HG02678 (cell line): ENCODE measurements around the gene LENG1.
"Not testable (repeated sequence)": the region's sequence is repeated elsewhere in the genome, so short reads cannot be mapped to it uniquely, and the experiment has no call there.

ENCODE experiments used
- ATAC-seq: cut with Tn5 transposase; IDR thresholded peaks from one replicate; pipeline ENCODE4 v1.9.1; 2021; ENCODE audit warnings: mild to moderate bottlenecking, moderate library complexity; ENCODE audit not compliant: unreplicated experiment

Gene LENG1

DNA sequence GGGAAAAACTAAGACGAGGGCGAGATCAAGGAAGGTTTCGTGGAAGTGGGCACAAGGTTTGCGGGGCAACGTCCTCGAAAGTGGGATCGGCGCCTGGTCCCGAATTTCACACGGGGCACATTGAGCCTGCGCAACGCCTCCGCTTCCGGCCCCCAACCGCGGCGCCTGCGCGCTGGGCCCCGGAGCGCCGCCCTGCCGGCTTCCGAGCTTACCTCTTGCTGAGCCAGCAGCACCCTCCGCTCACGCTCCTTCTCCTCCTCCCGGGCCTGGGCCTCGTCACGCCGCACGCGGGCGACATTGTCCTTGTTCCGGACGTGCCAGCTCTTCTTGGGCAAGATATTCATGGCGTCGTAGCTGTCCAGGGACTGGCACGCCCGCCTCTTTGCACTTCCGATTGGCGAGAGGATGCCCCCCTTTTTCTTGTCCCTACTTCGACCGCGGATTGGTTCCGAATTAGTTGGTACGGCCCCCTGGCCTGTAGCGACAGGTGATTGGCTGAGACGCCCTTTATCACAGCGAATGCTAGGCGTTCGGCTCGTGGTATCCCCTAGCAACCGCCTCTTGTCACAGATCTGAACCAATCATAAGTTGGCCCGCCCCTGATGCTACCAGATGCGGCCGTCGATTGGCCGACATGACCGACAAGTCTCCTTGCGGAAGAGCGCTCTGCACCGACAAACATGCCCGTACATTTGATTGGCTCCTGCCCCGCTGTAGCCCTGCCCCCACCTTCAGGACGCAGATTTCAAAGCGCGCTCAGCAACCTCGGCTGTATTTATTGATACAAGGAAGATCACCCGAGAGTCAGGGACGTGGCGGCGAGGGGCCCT lies at the start of gene LENG1:
Gene LENG1 (minus strand): TSS at position 370 of the 830 bp plus-strand sequence. CDS start 26 bp downstream, at position 344.
- peak; percentile 91 for ATAC-seq

- no peak for ATAC-seq
Observed at GRCh38 chr19:54208784-54209057, 49.2 kb upstream of the LENG1 start.

- ATAC-seq: peak; percentile 48
Observed at GRCh38 chr19:54207983-54208783, 48.7 kb upstream of the LENG1 start.

GRCh38 chr19:54207676-54207982 lies 48.1 kb upstream of the LENG1 start:
- no peak for ATAC-seq

DNA sequence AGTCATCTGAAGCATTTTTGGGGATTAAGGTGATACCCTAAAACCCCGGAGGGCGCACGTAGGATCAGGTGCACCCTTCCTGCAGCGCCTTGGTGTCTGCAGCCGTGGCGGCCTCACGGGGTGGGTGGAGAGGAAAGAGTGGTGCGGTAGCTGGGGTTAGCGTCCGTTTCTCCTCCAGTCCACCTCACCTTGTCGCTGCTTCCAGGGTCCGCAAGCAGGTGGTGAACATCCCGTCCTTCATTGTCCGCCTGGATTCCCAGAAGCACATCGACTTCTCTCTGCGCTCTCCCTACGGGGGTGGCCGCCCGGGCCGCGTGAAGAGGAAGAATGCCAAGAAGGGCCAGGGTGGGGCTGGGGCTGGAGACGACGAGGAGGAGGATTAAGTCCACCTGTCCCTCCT lies 47.7 kb upstream of the LENG1 start:
- not testable (repeated sequence) for ATAC-seq

- ATAC-seq: no peak
Observed at GRCh38 chr19:54206831-54207177, 47.3 kb upstream of the LENG1 start.

DNA sequence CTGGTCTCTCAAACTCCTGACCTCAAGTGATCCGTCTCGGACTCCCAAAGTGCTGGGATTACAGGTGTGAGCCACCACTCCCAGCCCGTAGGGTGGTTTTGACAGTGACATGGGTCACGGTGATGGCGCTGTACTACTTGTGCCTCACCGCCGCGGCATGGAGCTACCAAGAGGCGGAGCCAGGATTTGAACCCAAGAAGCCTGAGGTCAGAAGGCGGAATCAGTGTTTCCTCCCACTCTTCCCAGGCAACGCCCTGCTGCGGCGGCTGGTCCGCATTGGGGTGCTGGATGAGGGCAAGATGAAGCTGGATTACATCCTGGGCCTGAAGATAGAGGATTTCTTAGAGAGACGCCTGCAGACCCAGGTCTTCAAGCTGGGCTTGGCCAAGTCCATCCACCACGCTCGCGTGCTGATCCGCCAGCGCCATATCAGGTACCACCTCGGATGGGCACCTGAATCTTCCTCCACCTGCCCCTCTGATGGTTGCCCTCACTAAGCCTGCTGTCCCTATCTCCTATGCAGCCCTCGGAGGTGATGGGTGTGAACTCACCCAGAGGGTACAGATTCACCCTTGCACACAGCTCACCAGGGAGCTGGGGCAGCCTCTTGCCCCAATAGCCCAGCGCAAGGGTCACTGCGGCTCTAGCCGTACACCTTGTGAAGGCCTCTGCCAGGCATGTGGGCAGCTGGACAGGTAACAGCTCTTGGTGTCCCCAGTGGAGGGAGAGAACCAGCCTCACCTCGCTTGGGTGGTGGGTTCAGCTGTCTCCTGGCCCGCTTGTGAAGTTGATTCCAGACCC lies 46.7 kb upstream of the LENG1 start:
- no peak for ATAC-seq

DNA sequence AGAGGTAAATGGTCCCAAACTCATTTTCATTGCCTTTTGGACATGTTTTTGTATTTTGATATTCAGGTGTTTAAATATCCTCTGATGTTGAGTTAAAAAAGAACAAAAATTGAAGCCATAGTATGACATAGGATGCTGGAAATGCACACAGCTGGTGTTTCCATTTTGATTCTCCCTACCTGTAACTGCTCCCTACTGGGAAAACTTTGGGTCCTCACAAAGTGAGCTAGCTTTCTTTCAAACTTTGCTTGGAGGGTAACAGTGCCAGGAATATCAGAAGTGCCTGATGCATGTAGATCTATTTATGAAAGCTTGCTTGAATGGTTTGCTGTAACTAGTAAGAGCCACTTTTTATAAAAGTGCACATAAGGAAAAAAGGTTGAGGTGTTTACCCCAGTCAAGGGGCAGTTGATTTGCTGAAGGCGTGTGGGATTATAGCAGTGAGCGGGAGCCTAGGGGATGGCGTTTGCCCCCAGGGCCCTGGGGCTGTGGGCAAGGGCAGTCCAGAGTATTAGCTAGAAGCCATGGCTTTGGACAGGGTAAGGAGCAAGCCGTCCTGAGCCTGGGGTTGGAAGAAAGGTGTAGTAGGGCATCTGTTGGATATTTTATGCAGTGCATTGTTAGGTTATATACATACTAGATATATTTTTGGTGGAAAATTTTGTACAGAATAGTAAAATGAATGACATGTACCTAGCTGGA lies 45.4 kb upstream of the LENG1 start:
- ATAC-seq: no peak

DNA sequence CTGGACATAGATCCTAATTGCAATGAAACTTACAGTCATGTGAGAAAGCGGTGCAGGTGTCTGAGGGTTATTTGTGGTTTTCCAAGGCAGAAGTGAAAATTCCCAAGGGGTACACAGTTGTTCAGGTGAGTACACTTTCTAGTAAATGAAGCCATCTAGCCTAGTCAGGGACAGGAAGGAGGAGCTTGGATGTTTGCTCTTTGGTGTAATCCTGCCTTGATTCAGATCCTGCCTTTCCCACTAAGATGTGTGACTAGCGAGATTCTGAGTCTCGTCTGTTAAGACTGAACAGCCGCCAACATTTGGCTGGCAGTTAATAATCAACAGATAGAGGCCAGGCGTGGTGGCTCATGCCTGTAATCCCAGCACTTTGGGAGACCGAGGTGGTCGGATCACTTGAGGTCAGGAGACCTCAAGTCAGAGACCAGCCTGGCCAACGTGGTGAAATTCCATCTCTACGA lies 43.7 kb upstream of the LENG1 start:
- ATAC-seq: no peak

- ATAC-seq: no peak
Observed at GRCh38 chr19:54201980-54202379, 42.5 kb upstream of the LENG1 start.

DNA sequence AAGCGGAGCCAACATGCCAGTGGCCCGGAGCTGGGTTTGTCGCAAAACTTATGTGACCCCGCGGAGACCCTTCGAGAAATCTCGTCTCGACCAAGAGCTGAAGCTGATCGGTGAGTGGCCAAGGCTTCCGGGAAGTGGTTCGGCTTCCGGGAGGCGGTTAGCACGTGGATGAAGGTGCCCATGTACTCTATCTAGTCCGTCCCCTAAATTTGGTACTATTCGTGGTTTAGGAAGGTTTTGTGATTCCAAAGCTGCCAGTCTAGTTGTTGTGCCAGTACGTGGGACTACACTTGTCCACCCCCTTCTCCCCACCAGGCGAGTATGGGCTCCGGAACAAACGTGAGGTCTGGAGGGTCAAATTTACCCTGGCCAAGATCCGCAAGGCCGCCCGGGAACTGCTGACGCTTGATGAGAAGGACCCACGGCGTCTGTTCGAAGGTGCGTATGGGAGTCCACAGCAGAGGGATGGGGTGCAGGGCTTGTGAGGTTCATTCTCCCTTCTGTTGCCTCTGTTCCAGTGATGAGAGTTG lies 41.7 kb upstream of the LENG1 start:
- ATAC-seq: no peak

- no peak for ATAC-seq
Observed at GRCh38 chr19:54199401-54199800, 39.9 kb upstream of the LENG1 start.

GRCh38 chr19:54197121-54197520 lies 37.6 kb upstream of the LENG1 start:
- no peak for ATAC-seq

- no peak for ATAC-seq
Observed at GRCh38 chr19:54196536-54196935, 37.0 kb upstream of the LENG1 start.

DNA sequence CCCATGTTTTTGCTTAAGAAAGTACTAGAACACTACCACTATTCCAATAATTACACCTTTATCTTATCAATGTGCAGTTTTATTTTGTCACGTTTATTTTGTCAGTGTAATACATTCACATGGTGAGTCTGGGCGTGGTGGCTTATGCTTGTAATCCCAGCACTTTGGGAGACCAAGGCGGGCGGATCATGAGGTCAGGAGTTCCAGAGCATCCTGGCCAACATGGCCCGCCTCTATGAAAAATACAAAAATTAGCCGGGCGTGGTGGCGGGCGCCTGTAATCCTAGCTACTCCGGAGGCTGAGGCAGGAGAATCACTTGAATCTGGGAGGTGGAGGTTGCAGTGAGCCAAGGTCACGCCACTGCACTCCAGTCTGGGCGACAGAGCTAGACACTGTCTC lies 34.9 kb upstream of the LENG1 start:
- ATAC-seq: not testable (repeated sequence)

DNA sequence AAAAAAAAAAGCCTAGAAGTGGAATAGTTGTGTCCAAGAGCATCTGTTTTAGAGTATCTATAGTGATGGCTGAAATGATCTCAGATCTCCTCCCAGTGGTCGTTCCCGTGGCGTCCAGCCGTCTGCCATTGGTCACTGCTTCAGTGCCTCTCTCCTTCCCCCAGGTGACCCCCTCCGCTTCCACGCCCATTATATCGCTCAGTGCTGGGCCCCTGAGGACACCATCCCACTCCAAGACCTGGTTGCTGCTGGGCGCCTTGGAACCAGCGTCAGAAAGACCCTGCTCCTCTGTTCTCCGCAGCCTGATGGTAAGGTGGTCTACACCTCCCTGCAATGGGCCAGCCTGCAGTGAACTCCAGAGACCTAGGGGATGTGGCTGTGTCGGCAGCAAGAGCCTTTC lies 33.5 kb upstream of the LENG1 start:
- no peak for ATAC-seq

DNA sequence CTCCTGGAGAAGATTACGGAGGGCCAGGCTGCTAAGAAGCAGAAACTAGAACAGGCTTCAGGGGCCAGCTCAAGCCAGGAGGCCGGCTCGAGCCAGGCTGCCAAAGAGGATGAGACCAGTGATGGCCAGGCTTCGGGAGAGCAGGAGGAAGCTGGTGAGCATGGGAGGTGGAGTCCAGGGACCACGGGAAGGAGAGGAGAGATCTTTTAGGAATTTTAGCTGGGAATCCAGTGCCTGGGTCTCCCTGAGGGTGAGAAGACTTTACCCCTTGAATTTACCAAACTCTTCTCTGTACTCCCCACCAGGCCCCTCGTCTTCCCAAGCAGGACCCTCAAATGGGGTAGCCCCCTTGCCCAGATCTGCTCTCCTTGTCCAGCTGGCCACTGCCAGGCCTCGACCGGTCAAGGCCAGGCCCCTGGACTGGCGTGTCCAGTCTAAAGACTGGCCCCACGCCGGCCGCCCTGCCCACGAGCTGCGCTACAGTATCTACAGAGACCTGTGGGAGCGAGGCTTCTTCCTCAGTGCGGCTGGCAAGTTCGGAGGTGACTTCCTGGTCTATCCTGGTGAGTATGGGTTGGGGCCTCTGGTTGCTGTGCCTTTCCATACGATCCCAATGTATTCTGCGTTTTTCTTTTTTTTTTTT lies 32.4 kb upstream of the LENG1 start:
- ATAC-seq: no peak

DNA sequence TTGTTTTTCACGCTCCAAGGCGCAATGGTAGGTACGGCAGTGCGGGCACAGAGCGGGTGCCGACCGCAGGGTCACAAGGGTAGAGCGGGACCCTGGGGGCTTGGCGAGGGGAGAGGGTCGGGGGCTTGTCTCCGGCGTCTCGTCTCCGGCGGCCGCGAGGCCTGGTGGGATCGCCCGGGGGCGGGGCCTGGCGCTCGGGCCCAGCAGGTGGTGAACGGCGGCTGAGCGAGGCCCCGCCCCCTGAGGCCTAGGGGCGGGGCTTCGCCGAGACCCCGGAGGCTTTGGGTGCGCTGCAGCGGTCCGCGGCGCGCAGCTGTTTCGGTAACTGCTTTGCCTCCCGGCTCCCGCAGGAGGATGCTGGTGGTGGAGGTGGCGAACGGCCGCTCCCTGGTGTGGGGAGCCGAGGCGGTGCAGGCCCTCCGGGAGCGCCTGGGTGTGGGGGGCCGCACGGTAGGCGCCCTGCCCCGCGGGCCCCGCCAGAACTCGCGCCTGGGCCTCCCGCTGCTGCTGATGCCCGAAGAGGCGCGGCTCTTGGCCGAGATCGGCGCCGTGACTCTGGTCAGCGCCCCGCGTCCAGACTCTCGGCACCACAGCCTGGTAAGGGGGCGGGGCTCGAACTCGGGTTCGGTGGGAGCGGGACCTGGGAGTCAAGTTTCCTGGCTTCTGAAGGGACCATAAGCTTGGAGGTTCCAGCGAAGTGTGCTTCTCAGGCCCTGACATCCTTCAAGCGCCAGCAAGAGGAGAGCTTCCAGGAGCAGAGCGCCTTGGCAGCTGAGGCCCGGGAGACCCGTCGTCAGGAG lies 31.7 kb upstream of the LENG1 start, which contains the start of gene TSEN34:
Gene TSEN34 (plus strand): TSS at position 298 of the 800 bp plus-strand sequence. CDS start 57 bp downstream, at position 355.
- peak; percentile 28 for ATAC-seq

DNA sequence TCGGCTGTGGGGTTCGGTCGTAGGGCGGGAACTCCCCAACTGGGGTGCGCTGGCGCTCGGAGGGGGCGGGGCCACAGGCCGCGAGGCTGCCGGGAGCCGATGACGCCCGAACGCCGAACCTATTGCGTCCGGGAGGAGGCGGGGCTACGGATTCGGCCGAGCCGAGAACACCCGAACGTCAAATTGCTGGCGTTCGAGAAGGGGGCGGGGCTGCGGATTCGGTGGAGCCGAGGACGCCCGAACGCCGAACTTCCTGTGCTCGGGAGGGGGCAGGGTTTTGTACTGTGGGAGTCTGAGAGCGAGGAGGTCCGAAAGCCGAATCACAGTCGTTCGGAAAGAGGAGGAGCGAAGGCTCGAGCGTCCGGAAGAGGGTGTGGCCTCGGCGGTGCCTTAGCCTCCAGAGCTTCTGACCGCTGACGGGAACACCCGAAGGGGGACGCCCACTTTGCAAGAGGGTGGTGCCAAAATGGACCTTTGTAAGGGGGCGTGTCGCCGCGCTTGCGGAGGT lies 31.0 kb upstream of the LENG1 start:
- ATAC-seq: peak; percentile 47
